Stomach (tissue), 9 donors: ENCODE data around the gene MAGI2. TPM values are rescaled to one million over a fixed set of nuclear protein-coding genes. Genes with fewer than 3 reads are reported as not detected.

Source experiments
- DNase-seq, 2 donors: peaks; one replicate each; pipeline versions ENCODE4 v3.0.0 to v3.0.0-alpha.2; 2013 to 2019
- H3K27ac ChIP-seq, 5 donors: fragments of 200-600 bp in 4 of 5; sonication (generic) in 4 of 5; one replicate each; pipeline ENCODE4 v1.5.1; 2013 to 2019; ENCODE audit warnings: mild to moderate bottlenecking in 1 of 5, moderate library complexity in 1 of 5
- H3K27me3 ChIP-seq, 3 donors: fragments of 200-600 bp; sonication (generic); one replicate each; pipeline ENCODE4 v1.5.1; 2017 to 2019; ENCODE audit warnings: mixed run types in 1 of 3
- H3K36me3 ChIP-seq, 4 donors: fragments of 200-600 bp; sonication (generic); 1 replicate in 3 of 4; 2 replicates in 1 of 4; pipeline ENCODE4 v1.5.1; 2016 to 2019
- H3K4me1 ChIP-seq, 4 donors: fragments of 200-600 bp; sonication (generic); one replicate each; pipeline ENCODE4 v1.5.1; 2016 to 2019
- H3K4me3 ChIP-seq, 4 donors: fragments of 200-600 bp; sonication (generic) in 3 of 4; one replicate each; pipeline ENCODE4 v1.5.1; 2016 to 2019; ENCODE audit warnings: mild to moderate bottlenecking in 1 of 4
- H3K9me3 ChIP-seq, 4 donors: fragments of 200-600 bp; sonication (generic); one replicate each; pipeline ENCODE4 v1.5.1; 2016 to 2019
- CTCF ChIP-seq, 7 experiments: fragments of 450-650 bp in 4 of 7; fragments of 200-600 bp in 3 of 7; sonication (generic) in 3 of 7; IDR thresholded peaks; one replicate each; pipeline ENCODE4 v1.5.1; 2016 to 2019; ENCODE audit warnings: antibody characterized with exemption in 7 of 7, control low read depth in 2 of 7, mild to moderate bottlenecking in 1 of 7
- EP300 ChIP-seq: sonication (generic); formaldehyde crosslinking; IDR thresholded peaks from one replicate; pipeline ENCODE4 v1.6.1; 2017; ENCODE audit warnings: antibody characterized with exemption
- POLR2A ChIP-seq, 4 donors: fragments of 450-650 bp; IDR thresholded peaks; one replicate each; pipeline ENCODE4 v1.6.1; 2016; ENCODE audit warnings: antibody characterized with exemption in 4 of 4, control low read depth in 2 of 4, mild to moderate bottlenecking in 1 of 4, moderate library complexity in 1 of 4
- POLR2AphosphoS5 ChIP-seq, 3 donors: sonication (generic); formaldehyde crosslinking; IDR thresholded peaks; one replicate each; pipeline ENCODE4 v1.6.1; 2016; ENCODE audit warnings: antibody characterized with exemption in 3 of 3
- WGBS, 5 donors: extraction: QIAGEN DNeasy Blood & Tissue Kit in 3 of 5; methylation state at CpG; one replicate each; pipeline versions ENCODE4 v1.1.5 to v1.1.7; 2013 to 2018; 5-methylcytosine and 5-hydroxymethylcytosine counted together
- intact Hi-C: fragments of 100-400 bp; cut with DNase I; formaldehyde crosslinking; loops from one replicate; pipeline ENCODE4 v1.15.1; 2023; ENCODE audit warnings: low total_unique reads
- polyA plus RNA-seq, 3 donors: library from polyadenylated mRNA; stranded (reverse); fragments of 200-250 nt; gene quantifications; one replicate each; pipeline ENCODE4 v1.2.3, GENCODE V29; 2013
- total RNA-seq, 5 donors: library from RNA; depleted of rRNA; stranded (reverse); fragments of >200 nt; gene quantifications; one replicate each; pipeline versions ENCODE4 v1.1.0 to v1.2.3, GENCODE V29; 2014 to 2016
- donor health status: healthy with polysubstance abuse.
- donor health status: Bipolar disorder and iron deficiency.
- donor health status: healthy.

The MAGI2 gene
- total and polyA plus RNA-seq, 8 donors: 0.92 to 53.9 (median 5.8) TPM

DNA sequence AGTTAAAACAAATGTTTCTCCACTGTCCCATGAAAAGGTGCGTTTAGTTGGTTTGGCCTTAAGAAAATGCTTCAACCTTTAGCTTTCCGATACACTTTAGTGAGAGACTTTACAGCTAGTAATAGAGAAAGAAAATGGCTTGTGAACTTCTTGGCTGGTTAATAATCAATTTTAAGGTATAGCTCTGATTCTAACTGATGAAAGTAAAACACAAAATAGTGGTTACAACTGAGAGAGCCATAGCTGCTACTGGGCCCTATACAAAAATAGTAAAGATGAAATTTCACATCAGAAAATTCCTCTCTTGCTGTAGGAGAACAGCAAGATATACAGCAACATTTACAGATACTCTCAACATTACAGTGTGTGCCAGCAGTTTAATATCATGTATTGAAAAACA lies 1283.5 kb downstream of the MAGI2 start:
- TF ChIP-seq POLR2AphosphoS5 (IDR thresholded peaks at IDR 0.05): no peak
- TF ChIP-seq POLR2A (IDR thresholded peaks at IDR 0.05): no peak
- TF ChIP-seq EP300: no peak
- TF ChIP-seq CTCF (IDR thresholded peaks at IDR 0.05): no peak
- Histone ChIP-seq H3K4me3 (no peak overlapping the region), H3K27me3 (no peaks in the 10 kb centered on the region), H3K27ac (no peak overlapping the region), H3K36me3 (no peaks in the 10 kb centered on the region), H3K4me1 (peaks cover 0 to 5% (median 2%) of the 10 kb centered on the region in 4 donors), H3K9me3 (no peaks in the 10 kb centered on the region)
- no peak for DNase-seq
- intact Hi-C loops: no loop called here
- 92 to 98% (median 94%) methylated on average over 2 of the region's 2 CpGs for WGBS, 5 donors

- Histone ChIP-seq H3K27me3 (no peaks in the 10 kb centered on the region), H3K9me3 (no peaks in the 10 kb centered on the region), H3K4me3 (no peak overlapping the region), H3K27ac (no peak overlapping the region), H3K4me1 (peaks cover 0 to 5% (median 0%) of the 10 kb centered on the region in 4 donors), H3K36me3 (no peaks in the 10 kb centered on the region)
- WGBS, 5 donors: 62 to 77% (median 75%) methylated on average over 2 of the region's 2 CpGs
- TF ChIP-seq EP300 (no peak), CTCF (IDR thresholded peaks at IDR 0.05) (no peak), POLR2AphosphoS5 (IDR thresholded peaks at IDR 0.05) (no peak), POLR2A (IDR thresholded peaks at IDR 0.05) (no peak)
- intact Hi-C loops: no loop called here
- no peak for DNase-seq
Measured at GRCh38 chr7:78168865-78169264, 1284.6 kb downstream of the MAGI2 start.

- Histone ChIP-seq H3K4me1 (peaks cover 0 to 5% (median 0%) of the 10 kb centered on the region in 4 donors), H3K27me3 (no peaks in the 10 kb centered on the region), H3K36me3 (no peaks in the 10 kb centered on the region), H3K27ac (no peak overlapping the region), H3K9me3 (no peaks in the 10 kb centered on the region), H3K4me3 (no peak overlapping the region)
- TF ChIP-seq POLR2A (IDR thresholded peaks at IDR 0.05): no peak
- no peak for TF ChIP-seq CTCF (IDR thresholded peaks at IDR 0.05)
- no peak for TF ChIP-seq EP300
- no peak for TF ChIP-seq POLR2AphosphoS5 (IDR thresholded peaks at IDR 0.05)
- intact Hi-C loops: no loop called here
- no peak for DNase-seq
- 92 to 95% (median 95%) methylated on average over 12 of the region's 12 CpGs for WGBS, 5 donors
Measured at GRCh38 chr7:78167860-78168259, 1285.6 kb downstream of the MAGI2 start.

GRCh38 chr7:78165854-78166253 lies 1287.6 kb downstream of the MAGI2 start:
- Histone ChIP-seq H3K36me3 (no peaks in the 10 kb centered on the region), H3K4me3 (no peak overlapping the region), H3K9me3 (no peaks in the 10 kb centered on the region), H3K27me3 (no peaks in the 10 kb centered on the region), H3K27ac (no peak overlapping the region), H3K4me1 (no peaks in the 10 kb centered on the region)
- intact Hi-C loops: no loop called here
- no peak for DNase-seq
- WGBS, 5 donors: 79 to 86% (median 84%) methylated on average over 3 of the region's 3 CpGs
- TF ChIP-seq POLR2A (IDR thresholded peaks at IDR 0.05) (no peak), CTCF (IDR thresholded peaks at IDR 0.05) (no peak), EP300 (no peak), POLR2AphosphoS5 (IDR thresholded peaks at IDR 0.05) (no peak)
